GM18517 (cell line): ENCODE data around the gene MOB1B.
"Not testable (repeated sequence)": the region's sequence is repeated elsewhere in the genome, so short reads cannot be mapped to it uniquely, and the experiment has no call there.

Source experiments
- ATAC-seq: cut with Tn5 transposase; IDR thresholded peaks from one replicate; pipeline ENCODE4 v1.9.1; 2021; ENCODE audit warnings: mild to moderate bottlenecking, moderate library complexity; ENCODE audit not compliant: unreplicated experiment

The MOB1B gene

GRCh38 chr4:70948665-70949260, 46.6 kb downstream of the MOB1B start:
- ATAC-seq = no peak

GRCh38 chr4:70954032-70954431, 51.9 kb downstream of the MOB1B start:
- ATAC-seq = no peak

GRCh38 chr4:70956549-70957210, 54.5 kb downstream of the MOB1B start:
- ATAC-seq = no peak

DNA sequence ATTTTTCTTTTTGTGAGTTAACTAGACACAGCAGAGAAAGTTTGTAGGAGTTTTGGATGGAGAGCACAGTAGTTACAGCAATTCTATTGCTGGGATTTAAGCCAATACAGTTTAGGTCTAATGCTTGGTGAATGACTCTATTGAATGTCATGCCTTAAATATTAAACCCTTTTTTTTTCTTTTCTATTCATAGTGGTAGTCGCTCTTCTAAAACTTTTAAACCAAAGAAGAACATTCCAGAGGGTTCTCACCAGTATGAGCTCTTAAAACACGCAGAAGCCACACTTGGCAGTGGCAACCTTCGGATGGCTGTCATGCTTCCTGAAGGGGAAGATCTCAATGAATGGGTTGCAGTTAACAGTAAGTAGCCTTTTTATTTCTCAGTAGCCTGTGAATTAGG, 56.5 kb downstream of the MOB1B start:
- ATAC-seq = no peak

GRCh38 chr4:70969076-70969475, 66.9 kb downstream of the MOB1B start:
- ATAC-seq = no peak

DNA sequence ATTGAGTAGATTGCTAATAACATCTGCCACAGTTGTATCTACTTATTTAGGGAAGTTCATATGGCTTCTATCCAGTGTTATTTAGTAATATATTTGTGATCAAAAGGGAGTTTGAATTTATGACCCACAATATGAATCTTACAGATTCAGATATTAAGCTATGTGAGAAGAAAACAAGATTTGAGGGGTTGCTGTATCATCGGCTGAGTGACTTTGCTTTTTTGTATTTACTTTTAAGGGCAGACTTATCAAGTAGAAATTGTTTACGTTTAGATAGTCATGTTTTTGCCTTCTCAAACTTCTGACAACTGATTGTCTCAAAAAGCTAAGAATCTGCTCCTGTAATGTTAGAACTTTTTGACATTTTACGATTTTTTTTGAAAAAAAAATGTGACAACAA, 74.1 kb downstream of the MOB1B start:
- no peak for ATAC-seq

- peak; percentile 45 for ATAC-seq
Observed at GRCh38 chr4:70979445-70980008, 77.4 kb downstream of the MOB1B start.

- no peak for ATAC-seq
Observed at GRCh38 chr4:70980196-70980595, 78.0 kb downstream of the MOB1B start.

DNA sequence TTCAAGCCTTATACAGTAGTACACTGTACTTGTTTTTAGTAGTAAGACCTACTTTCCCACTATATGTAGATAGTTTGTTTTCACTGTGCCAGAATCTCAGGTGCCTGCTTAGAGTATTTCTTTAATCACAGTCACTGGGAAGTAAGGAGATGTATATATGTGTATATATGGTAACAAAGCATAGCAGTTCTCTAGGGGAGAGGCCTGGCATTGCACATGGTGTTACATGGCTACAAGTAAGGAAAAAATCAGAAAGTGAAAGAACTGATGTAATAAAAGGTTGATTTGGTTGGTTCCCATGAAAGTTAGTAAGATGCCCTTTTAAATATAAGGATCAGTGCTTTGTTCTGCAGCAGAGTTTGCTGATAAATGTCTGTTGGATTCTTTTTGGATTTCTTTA, 81.9 kb downstream of the MOB1B start:
- ATAC-seq = no peak

- no peak for ATAC-seq
Observed at GRCh38 chr4:70984589-70984988, 82.4 kb downstream of the MOB1B start.

- ATAC-seq = no peak
Observed at GRCh38 chr4:70991596-70991995, 89.4 kb downstream of the MOB1B start.

GRCh38 chr4:70992391-70992881, 90.3 kb downstream of the MOB1B start:
- no peak for ATAC-seq

- peak; percentile 60 for ATAC-seq
Observed at GRCh38 chr4:70993181-70994068, 91.3 kb downstream of the MOB1B start, which contains the start of gene DCK. Gene DCK (plus strand): TSS chr4:70993649. CDS start chr4:70993836, 187 bp downstream.

- no peak for ATAC-seq
Observed at GRCh38 chr4:70994069-70994366, 91.8 kb downstream of the MOB1B start.

DNA sequence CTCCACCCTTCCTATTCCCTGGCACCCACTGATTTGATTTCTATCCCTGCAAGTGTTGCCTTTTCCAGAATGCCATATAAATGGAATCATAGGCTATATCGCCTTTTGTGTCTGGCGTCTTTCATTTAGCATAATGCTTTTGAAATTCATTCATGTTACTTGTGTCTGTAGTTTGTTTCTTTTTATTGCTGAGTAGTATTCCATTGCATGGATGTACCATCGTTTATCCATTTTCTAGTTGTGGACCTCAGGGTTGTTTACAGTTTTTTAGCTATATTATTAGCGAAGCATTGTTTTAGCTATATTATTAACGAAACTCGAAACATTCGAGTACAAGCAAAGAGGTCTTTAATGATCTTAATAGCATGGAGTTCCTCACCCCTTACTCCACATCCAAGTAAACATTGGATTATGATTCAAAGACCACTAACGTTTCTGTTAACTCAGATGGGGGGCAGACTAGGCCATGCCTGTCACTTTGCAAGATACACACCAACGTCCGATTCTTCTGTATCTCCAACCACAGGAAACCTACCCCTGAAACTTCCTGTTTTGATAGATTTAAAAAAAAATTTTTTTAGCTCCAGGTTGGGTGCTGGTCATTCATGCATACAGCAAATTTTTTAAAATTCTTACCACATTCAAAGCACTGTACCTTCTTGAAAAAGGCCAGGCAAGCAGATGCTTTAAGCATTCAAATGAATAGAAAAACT, 92.4 kb downstream of the MOB1B start:
- peak; percentile 41 for ATAC-seq

DNA sequence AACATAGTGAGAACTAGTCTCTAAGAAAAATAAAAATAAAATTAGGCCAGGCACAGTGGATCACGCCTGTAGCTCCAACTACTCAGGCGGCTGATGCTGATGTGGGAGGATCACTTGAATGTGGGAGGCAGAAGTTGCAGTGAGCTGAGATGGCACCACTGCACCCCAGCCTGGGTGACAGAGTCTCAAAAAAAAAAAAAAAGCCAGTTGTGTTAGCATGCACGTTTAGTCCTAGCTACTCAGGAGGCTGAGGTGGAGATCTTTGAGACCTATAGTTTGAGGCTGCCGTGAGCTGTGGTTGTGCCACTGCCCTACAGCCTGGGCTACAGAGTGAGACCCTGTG, 93.8 kb downstream of the MOB1B start:
- ATAC-seq = no peak

- ATAC-seq = no peak
Observed at GRCh38 chr4:70997036-70997435, 94.9 kb downstream of the MOB1B start.

- no peak for ATAC-seq
Observed at GRCh38 chr4:70997546-70997945, 95.4 kb downstream of the MOB1B start.

- not testable (repeated sequence) for ATAC-seq
Observed at GRCh38 chr4:70999639-71000038, 97.5 kb downstream of the MOB1B start.

DNA sequence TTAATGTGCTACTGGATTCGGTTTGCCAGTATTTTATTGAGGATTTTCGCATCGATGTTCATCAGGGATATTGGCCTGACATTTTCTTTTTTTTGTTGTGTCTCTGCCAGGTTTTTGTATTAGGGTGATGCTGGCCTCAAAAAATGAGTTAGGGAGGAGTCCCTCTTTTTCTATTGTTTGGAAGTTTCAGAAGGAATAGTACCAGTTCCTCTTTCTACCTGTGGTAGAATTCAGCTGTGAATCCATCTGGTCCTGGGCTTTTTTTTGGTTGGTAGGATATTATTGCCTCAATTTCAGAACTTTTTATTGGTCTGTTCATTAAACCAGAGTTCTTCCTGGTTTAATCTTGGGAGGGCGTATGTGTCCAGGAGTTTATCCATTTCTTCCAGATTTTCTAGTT, 99.2 kb downstream of the MOB1B start:
- not testable (repeated sequence) for ATAC-seq

DNA sequence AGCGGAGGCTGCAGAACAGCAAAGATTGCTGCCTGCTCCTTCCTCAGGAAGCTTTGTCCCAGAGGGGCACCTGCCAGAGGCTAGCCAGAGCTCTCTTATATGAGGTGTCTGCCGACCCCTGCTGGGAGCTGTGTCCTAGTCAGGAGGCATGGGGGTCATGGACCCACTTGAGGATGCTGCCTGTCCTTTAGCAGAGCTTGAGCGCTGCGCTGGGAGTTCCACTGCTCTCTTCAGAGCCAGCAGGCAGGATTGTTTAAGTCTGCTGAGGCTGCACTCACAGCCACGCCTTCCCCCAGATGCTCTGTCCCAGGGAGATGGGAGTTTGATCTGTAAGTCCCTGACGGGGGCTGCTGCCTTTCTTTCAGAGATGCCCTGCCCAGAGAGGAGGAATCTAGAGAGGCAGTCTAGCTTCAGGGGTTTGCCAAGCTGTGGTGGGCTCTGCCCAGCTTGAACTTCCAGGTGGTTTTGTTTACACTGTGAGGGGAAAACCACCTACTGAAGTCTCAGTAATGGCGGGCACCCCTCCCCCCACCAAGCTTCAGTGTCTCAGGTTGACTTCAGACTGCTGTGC, 102.2 kb downstream of the MOB1B start:
- ATAC-seq = peak; percentile 32
